Forelimb muscle (tissue), 1 donor: ENCODE results near the gene CDHR1. TPM values are rescaled to one million over a fixed set of nuclear protein-coding genes. Genes with fewer than 3 reads are reported as not detected.
"Not testable (repeated sequence)": the region's sequence is repeated elsewhere in the genome, so short reads cannot be mapped to it uniquely, and the experiment has no call there.

Source experiments
- DNase-seq: peaks from one replicate; pipeline ENCODE4 v3.0.0-alpha.2; 2013; ENCODE audit warnings: low read depth
- polyA plus RNA-seq: library from polyadenylated mRNA; unstranded; fragments of 120-200 nt; gene quantifications from one replicate; pipeline ENCODE4 v1.2.1, GENCODE V29; 2013; ENCODE audit not compliant: insufficient read length

Gene CDHR1
- polyA plus RNA-seq, 1 donor = 0.96 TPM

DNA sequence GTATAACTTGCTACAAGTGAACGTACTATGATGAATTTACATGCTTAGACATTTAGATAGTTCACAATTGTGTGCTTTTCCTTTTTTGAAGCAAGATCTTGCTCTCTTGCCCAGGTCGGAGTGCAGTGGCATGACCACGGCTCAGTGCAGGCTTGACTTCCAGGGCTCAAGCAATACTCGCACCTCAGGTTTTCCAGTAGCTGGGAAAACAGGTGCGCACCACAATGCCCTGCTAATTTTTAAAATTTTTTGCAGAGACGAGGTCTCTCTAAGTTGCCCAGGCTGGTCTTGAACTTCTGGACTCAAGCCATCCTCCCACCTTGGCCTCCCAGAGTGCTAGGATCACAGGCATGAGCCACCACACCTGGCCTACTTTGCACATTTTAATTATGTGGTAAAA lies 18.9 kb upstream of the CDHR1 start:
- DNase-seq = no peak

DNA sequence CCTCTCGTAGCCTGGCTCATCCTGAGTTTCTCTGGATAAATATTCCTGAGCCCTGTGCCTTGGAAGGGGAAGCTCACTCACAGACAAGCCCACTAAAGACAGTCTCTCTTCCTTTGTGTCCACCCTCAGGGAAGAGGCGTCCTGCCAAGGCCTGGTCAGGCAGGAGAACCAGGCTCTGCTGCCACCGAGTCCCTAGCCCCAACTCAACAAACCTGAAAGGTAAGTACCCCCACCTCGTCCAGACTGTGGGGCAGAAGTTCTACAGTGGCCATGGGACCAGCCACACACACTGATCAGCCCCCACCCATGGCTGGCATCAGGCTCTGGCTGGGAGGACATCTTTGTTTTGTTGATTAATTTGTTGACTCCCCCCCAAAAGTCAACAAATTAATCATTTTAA lies 18.0 kb upstream of the CDHR1 start:
- DNase-seq = no peak

DNA sequence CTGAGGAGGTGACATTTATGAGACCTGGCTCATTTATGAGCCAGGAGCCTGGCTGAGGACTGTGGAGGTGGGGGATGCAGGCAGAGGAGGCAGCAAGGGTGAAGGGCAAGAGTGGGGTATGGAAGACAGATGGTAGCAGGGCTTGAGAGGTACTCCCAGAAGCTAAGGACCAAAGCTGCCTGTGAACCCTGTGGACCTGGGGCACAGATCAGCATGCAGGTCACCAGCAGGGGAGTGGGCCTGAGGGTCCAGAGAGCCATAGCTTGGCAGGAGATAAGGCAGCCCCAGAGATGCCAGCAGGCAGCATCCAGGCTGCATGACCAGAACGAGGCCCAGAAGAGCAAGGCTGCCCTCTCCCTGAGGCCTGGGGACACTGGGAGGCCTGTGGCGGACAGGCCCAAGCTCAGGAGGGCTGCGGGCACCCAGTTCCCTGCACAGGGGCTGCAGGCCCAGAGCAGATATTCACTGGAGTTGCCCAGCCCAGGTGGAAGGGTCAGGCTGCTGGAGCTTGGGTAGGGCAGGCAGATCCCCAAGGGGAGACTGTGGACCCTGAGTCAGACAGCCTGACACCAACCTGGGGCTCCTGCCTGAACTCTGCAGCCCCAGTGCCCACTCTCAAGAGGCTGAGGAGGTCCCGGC lies 17.4 kb upstream of the CDHR1 start:
- no peak for DNase-seq

DNA sequence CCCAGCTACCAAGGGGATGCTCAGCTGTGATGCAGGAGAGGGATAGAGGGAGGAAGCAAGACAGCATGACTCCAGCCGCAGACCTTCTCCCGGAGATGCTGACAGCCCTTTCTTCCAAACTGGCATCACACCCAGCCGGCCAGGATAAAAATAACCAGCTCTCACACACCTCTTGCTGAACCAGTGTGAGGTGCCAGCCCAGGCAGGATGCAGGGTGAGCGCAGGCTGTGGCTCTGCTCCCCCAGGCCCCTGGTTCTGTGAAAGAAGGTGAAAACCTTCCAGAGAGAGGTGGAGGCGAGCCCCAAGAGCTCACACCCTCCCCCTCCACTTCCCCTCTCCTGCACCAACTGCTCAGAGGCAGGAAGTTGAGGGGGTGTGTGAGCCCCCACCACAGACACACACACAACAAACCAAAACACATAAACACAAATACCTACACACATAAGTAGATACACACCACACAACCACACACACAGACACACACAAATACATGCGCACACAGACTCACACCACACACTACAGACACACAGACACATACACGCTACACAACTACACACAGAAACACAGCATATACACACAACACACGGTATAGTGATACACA lies 16.7 kb upstream of the CDHR1 start:
- no peak for DNase-seq

DNA sequence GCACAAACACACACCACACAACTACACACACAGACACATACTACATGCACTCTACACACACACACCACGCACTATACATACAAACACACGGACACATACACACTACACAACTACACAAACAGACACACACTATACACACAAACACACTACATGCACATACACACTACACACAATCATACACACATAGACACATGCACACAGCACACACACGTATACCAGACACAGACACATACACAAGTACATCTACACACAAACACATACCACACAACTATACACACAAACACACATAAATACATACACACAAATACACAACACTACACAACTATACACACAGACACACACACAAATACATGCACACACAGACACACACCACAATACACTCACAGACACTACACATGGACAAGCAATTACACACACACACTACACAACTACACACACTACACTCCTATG lies 16.2 kb upstream of the CDHR1 start:
- DNase-seq = no peak

DNA sequence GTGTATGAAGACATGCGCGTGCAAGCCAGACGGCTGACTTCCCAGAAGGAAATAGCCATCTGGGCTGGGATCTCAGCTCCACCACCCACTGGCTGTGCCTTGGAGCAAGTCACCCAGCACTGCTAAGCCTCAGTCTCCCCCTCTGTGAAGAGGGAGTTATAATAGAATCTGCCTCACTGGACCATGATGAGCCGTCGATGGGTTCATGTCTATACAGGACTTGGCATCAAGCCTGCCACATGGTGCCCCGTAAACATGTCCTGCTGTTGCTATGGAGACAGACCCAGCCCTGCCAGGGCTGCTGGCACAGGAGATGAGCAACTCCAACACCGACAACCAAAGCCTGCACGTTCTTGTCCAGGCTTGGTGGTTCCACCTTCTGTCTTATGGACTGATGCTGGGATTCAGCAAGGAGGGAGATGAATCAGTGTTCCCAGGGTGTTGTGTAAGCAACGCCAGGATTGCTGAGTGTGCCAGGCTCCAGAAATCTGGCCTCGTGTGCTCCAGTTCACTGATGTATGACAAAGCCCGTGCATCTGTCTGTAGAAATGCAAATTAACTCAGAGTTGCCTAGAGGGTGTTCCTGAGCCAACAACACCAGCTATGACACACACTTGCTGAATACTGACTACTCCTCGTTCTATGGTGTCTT lies 15.2 kb upstream of the CDHR1 start:
- DNase-seq = no peak

DNA sequence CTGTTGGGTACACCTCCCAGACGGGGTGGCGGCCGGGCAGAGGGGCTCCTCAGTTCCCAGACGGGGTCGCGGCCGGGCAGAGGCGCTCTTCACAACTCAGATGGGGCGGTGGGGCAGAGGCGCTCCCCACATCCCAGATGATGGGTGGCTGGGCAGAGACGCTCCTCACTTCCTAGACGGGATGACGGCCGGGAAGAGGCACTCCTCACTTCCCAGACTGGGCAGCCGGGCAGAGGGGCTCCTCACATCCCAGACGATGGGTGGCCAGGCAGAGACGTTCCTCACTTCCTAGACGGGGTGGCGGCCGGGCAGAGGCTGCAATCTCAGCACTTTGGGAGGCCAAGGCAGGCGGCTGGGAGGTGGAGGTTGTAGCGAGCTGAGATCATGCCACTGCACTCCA lies 14.0 kb upstream of the CDHR1 start:
- DNase-seq = not testable (repeated sequence)

DNA sequence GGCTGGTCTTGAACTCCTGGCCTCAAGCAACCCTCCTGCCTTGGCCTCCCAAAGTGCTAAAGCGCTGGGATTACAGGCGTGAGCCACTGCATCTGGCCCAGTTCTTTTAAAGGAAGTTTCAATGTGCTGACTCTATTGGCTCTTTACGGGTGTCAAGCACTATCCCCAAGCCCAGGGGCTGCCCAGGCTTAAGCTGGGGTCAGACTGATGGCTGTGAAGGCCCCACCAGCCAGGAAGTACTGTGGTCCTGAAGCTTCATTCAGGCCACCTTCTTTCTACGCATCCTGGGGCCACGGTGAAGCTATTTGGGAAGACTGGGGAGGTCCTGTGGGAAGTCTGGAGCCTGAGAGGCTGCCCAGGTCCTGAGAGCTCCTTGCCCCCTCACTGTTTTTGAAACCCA lies 12.7 kb upstream of the CDHR1 start:
- no peak for DNase-seq

DNA sequence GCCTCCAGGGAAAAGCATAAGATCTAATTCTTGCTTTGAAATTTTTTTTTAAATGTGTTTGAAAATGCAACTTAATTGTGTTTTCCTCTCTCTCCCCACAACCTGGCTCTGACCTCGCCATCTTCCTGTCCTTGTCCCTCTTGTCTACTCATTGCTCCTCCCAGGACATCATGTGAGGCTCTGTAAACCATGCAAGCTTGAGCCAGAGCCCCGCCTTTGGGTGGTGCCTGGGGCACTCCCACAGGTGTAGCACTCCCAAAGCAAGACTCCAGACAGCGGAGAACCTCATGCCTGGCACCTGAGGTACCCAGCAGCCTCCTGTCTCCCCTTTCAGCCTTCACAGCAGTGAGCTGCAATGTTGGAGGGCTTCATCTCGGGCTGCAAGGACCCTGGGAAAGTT lies 9.8 kb upstream of the CDHR1 start:
- no peak for DNase-seq

DNA sequence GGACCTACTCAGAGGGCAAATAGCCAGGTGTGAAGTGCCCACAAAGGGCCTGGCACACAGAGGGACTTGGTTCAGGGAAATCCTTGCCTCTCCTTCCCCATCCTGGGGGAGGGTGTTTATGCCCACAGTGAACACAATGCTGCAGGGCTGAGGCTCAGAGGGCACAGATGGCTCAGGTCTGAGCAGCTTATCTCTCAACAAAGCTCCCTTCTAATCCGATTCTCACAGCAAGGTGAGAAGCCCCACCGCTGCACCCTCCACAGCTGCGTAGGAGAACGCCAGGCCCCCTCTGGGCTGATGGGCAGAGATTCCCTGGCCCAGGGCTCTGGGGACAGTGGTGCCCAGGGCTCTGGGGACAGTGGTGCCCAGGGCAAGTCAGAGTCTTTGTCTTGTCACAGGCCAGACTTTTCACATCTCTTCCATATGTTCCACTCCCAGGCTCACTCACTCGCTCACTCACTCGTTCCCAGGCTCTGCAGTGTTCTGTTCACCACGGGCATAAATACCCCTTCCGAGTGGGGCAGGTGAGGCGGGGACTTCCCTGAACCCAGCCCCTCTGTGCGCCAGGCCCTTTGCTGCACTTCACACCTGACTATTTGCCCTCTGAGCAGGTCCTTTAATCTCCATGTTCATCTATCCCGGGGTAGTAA lies 8.7 kb upstream of the CDHR1 start:
- DNase-seq = no peak

DNA sequence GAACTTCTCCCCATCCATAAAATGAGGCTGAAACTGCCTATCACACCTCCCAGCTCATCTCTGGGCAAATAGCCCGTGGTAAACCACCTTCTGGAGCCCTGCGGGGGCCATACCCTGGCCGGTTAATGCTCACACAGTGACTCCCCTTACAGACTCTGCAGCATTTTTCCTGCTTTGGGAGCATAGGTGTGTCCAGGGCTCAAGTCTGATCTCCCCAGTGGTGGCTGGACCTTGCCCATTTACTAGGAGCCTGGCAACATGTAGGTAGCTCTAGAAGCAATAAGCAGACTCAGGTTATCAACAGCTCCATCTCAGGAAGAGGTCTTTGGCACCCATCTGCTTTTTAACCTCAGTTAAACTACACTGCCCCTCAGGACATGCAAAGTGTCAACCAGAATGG lies 5.5 kb upstream of the CDHR1 start:
- no peak for DNase-seq

DNA sequence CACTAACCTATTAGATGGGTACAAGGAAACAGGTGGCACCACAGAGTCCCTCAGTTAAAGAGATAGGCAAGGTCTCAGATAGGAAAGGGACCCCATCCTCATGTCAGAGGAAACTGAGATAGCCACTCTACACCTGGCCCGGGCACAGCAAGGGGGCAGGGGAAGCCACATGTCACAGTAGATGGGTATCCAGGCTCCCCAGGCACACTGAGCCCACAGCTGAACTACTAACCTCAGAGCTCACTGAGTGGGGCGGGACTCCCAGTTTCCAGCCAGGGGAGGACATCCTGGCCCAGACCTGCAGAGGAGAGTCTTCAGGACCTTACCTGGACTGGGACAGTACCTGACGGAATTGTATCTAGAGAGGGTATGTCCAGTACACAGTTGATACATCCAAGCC lies 3.7 kb upstream of the CDHR1 start:
- no peak for DNase-seq

DNA sequence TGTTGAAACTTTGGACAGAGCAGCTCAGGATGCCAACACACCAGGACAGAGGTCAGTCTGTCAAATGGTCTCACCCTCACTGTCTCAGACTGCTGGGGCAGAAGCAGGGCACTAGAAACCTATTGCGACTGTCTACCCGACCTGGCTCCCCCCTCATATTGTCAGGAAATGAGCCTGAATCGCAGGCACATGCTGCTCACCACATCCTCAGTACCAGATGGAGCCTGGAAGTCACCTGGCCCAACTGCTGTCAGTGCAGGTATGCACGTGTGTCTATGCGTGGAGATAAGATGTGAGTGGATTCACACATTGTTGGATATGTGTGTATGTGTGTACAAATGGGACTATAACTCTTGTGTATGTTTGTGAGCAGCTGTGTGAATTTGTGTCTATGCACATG lies 3.2 kb upstream of the CDHR1 start:
- DNase-seq = no peak

DNA sequence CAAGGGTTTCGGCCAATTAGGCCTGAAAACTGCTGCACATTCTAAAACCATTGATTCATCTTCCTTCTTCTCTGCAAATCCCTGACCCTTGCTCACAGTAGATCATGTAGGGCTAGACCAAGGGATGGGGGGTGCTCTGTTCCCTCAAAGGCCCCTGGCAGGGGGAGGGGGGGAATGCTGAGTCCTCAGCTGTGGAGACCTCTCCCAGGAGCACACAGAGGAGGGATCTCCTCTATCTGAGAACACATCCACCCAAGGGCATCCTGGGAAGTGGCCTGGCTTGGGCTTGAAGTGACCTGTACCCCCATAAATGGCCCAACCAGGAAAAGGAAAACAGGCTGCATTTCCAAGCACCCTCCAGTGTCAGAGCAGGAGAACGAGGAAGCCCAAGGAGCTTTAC lies 1.0 kb upstream of the CDHR1 start:
- no peak for DNase-seq

DNA sequence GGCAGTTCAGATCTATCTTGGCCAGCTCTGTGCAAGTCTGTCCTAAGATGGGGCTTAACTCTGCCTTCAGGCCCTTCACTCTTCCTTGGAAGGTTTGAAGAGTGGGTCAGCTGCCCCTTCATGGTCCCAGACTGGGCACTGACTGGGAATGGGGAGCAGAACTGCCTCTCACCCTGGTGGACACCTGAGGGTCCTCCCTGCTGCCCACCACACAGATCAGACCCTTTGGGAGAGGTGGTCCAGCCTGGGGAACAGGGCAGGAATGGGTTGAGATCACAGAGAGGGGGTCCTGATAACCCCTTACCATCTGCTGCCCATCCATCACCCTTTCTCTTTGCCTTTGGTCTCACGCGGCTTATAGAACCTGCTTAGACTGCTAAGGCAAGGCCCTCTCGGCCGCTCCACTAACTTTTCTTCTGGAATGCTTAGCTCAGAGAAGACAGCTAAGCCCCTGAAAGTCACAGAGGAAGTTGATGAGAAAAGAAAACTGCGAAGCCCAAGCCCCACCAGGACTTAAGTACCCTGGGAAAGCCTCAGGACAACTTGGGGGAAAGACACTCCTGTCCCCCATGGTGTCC lies 402 bp upstream of the CDHR1 start:
- no peak for DNase-seq

DNA sequence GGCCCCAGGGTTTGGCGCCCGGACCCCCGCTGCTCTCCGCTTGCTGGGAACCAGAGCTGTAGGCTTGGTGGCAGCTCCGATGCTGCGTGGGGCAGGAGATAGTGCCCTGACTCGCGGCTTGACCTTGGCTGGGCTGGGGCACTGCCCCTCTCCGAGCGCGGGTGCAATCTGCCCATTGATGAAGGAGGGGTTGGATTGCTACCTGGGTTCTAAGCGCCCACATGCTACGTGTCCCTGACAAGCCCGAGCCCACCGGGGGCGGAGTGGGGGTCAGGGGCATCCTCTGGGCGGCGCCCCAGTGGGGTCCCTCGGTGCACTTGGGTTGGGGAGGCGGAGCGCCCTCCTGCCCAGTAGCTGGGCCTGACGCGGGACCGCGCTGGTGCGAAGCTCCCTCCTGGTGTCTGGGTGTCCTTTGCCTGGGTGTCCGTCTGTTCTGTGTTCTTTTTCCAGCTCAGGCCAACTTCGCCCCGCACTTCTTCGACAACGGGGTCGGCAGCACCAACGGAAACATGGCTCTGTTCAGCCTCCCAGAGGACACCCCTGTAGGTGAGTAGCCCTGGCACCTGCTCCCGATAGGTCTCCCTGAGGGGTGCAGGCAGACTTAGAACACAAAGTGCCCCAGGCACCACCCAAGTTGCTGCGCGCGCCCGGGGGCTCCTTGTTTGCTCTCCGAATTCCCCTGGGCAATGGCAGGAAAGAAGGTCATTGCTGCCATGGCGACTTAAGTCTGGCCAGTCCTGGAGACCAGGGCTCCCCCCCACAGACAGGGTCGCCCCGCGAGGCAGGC lies 900 bp downstream of the CDHR1 start:
- DNase-seq = no peak

DNA sequence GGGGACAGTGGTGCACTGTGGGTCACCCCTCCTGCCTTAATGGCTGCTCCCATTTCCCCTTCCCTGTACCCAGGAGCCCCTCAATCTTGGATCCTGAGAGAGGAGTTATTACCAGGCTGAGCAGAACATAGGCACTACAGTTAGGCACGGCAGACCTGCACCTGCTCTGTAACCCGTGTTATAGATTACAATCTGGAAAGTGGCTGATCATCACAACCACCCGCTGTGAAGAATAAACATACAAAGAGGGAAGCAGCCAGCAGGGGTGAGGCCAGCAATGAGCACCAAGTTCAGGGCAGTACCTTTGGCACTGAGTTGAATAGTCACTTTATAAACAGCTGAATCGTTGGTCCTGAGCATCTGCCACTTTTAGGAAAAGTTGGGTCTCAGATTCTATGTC lies 1.7 kb downstream of the CDHR1 start:
- DNase-seq = no peak

DNA sequence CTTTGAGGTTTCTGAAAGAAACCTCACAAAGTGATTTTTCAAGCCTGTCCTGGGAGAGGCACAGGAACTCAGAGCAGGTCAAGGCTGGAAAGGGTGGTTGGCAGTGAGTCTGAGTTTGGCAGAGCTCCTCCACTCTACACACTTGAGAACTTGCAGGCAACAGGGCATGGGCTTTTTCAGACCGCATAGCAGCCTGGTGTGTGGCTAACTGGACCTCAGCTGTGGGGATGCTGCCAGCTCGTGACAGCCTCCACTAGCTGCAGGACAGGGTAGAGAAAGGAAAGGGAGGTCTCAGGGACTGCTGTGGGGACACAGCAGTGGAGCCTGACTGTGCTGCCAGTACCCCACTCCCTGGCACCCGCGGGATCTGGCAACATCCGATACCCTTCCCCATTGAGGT lies 2.6 kb downstream of the CDHR1 start:
- DNase-seq = no peak

DNA sequence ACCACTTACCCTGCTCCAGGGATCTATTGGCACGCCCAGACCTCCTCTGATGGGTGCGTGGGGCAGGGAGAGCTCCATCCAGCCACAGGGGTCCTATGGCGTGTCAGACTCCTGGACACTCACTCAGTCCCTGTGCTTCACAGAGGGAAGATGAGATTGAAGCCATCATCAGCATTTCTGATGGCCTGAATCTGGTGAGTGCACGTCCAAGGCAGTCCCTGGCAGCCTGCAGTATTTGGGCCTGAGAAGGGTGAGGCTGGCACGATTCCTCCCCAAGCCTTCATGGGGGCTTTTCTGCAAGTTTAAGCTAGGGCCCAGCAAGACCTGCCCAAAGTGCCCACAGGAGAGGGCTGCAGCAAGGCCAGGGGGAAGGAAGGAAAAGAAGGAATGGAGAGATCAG lies 3.3 kb downstream of the CDHR1 start:
- DNase-seq = no peak

DNA sequence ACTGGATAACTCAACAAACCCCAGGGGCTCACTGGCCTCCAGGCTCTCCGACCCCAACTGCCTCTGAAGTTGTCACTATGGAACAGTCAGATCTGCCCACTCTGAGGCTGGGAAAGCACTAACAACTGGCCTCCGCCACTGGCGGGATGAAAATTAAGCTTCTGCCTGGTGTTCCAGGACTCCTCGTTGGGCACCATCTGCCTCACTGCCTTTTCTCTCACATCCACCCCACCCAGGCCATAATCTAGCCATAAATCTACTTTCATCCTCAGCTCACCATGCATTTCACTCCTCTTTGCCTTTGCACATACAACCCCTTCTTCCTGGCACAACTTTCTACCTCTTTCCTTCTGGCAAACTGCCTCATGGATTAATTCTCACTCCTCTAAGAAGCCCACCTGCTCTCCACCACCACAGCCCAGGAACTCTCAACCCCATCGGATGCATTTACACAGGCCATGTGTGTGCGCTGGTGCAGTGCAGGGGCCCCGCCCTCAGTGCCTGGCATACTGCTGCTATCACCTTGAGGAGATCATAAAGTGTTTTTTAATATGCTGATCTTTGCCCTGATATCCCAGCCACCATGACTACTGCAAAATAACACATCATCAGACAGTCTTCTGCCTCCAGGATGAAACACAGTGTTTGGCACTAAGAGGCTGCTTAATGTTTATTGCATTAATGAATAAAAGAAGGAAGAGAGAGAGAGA lies 4.0 kb downstream of the CDHR1 start:
- DNase-seq = no peak
